Sigmoid colon (tissue), 4 donors: ENCODE measurements around the gene KL.

Source experiments
- CTCF ChIP-seq, 4 experiments: fragments of 450-650 bp in 3 of 4; fragments of 200-600 bp in 1 of 4; IDR thresholded peaks; one replicate each; pipeline ENCODE4 v1.5.1; 2016 to 2019; ENCODE audit warnings: antibody characterized with exemption in 4 of 4, mild to moderate bottlenecking in 3 of 4, moderate library complexity in 2 of 4
- EP300 ChIP-seq, 4 donors: sonication (generic); formaldehyde crosslinking; IDR thresholded peaks; one replicate each; pipeline ENCODE4 v1.6.1; 2017; ENCODE audit warnings: antibody characterized with exemption in 4 of 4
- POLR2A ChIP-seq, 2 donors: fragments of 450-650 bp; IDR thresholded peaks; one replicate each; pipeline ENCODE4 v1.6.1; 2016; ENCODE audit warnings: antibody characterized with exemption in 2 of 2, mild to moderate bottlenecking in 2 of 2, moderate library complexity in 2 of 2
- POLR2AphosphoS5 ChIP-seq, 4 donors: sonication (generic); formaldehyde crosslinking; IDR thresholded peaks; one replicate each; pipeline ENCODE4 v1.6.1; 2017; ENCODE audit warnings: antibody characterized with exemption in 4 of 4

GRCh38 chr13:32998966-32999365 is 17.3 kb upstream of the KL start:
- TF ChIP-seq POLR2AphosphoS5 (IDR thresholded peaks at IDR 0.05) (no peak), CTCF (IDR thresholded peaks at IDR 0.05) (no peak), EP300 (IDR thresholded peaks at IDR 0.05) (no peak), POLR2A (IDR thresholded peaks at IDR 0.05) (no peak)
